ENCODE measurements around the gene OSBPL5.

The OSBPL5 gene

DNA sequence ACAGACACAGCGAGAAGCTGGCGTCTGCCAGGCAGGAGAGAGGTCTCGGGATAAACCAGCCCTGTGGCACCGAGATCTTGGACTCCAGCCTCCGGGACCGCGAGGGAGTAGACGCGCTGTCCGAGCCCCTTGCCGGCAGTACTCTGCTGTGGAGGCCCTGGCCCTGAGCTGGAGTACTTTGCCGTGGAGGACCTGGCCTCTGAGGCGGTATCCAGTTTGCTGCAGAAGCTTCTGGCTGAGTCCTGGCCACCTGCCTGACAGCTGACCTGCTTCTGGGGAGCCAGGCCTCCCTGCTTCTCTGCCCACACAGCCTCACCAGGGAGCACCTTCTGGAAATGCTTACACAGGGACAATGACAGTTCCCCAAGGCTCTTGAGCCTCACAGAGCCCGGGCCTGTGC, 76.3 kb downstream of the OSBPL5 start:
- H3K27ac ChIP-seq, result no peak overlapping the region
- H3K9me3 ChIP-seq, result no peaks in the 10 kb centered on the region
- no peaks in the 10 kb centered on the region for H3K27me3 ChIP-seq
- peaks cover 19 to 69% (median 47%) of the 10 kb centered on the region in 3 donors for H3K36me3 ChIP-seq
- H3K4me3 ChIP-seq, result no peak overlapping the region
- H3K4me1 ChIP-seq, result peaks cover 0 to 7% (median 0%) of the 10 kb centered on the region in 4 donors
- intact Hi-C loops (cut with DNase I; ENCODE audit: low total_unique reads), result no loop called here
- TF ChIP-seq, protein P1, sequence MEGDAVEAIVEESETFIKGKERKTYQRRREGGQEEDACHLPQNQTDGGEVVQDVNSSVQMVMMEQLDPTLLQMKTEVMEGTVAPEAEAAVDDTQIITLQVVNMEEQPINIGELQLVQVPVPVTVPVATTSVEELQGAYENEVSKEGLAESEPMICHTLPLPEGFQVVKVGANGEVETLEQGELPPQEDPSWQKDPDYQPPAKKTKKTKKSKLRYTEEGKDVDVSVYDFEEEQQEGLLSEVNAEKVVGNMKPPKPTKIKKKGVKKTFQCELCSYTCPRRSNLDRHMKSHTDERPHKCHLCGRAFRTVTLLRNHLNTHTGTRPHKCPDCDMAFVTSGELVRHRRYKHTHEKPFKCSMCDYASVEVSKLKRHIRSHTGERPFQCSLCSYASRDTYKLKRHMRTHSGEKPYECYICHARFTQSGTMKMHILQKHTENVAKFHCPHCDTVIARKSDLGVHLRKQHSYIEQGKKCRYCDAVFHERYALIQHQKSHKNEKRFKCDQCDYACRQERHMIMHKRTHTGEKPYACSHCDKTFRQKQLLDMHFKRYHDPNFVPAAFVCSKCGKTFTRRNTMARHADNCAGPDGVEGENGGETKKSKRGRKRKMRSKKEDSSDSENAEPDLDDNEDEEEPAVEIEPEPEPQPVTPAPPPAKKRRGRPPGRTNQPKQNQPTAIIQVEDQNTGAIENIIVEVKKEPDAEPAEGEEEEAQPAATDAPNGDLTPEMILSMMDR (IDR thresholded peaks at IDR 0.05), result no peak
- no peak for DNase-seq

DNA sequence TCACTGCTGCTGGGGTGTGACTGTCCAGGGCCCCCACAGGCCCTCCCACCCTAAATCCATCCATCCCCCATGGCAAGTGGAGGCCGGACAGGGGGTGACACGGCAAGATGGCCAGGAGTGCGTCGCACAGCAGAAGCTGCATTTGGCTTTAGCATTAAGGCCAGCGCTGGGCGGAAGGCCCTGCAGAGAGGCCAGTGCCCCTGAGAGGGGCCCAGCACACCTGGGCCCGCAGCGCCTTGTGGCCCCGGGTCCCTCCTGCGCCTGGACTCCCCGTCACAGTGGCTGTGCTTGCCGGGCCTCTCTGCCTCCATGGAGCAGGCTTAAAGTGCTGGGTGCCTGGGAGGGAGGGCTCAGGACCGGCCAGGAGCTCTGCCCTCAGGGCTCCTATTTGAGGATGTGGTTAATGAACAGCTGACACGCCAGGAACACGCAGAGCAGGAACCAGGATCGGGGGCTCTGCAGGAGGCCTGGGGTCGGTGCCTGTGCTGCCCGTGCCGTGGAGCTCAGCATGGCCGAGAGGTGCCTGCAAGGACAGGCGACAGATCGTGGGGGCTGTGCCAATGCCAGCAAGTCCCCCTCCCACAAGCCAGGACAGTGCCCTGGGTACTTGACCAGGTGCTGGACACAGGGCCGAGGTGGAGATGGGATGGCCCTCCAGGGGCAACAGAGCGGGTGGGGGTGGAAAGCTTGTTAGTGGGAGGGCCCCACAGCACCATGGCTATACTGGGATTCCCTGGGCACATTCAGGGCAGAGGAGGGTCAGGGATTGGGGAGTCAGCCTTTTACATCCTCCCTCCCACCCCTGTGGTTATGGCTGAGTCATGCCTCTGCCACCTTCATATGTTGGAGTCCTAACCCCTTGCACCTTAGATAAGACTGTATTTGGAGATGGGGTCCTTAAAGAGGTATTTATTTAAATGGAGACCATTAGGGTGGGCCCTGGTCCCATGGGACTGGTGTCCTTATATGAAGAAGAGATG, 77.0 kb downstream of the OSBPL5 start:
- peaks cover 19 to 62% (median 43%) of the 10 kb centered on the region in 3 donors for H3K36me3 ChIP-seq
- H3K4me1 ChIP-seq, result peaks cover 0 to 7% (median 0%) of the 10 kb centered on the region in 4 donors
- DNase-seq, result no peak
- intact Hi-C loops (cut with DNase I; ENCODE audit: low total_unique reads), result no loop called here
- peaks cover 0 to 5% of the 10 kb centered on the region in 2 donors for H3K27me3 ChIP-seq
- no peak overlapping the region for H3K27ac ChIP-seq
- TF ChIP-seq, protein P1 (IDR thresholded peaks at IDR 0.05), result no peak
- no peak overlapping the region for H3K4me3 ChIP-seq
- no peaks in the 10 kb centered on the region for H3K9me3 ChIP-seq

DNA sequence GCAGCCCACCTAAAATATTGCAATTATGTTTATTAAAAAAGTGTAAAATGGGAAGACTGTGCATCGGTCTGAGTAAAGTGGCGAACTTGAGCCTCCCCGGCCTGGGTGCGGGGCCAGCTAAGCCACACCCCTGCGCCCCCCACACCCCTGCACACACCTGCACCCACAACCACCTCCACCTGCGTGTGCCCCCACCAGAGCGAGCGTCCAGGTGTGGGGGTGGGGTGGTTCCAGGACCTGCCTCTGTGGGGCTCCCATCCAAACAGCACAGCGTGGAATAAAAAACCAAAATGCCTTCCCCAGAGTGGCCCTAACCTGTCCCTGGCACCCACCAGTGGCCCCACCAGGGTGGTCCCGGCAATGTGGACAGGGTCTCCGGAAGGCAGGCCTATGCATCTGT, 77.7 kb downstream of the OSBPL5 start:
- DNase-seq, result no peak
- Histone ChIP-seq H3K9me3 (no peaks in the 10 kb centered on the region), H3K4me1 (peaks cover 0 to 7% (median 0%) of the 10 kb centered on the region in 4 donors), H3K36me3 (peaks cover 19 to 54% (median 42%) of the 10 kb centered on the region in 3 donors), H3K27ac (no peak overlapping the region), H3K27me3 (peaks cover 0 to 8% of the 10 kb centered on the region in 2 donors), H3K4me3 (no peak overlapping the region)
- intact Hi-C loops (cut with DNase I; ENCODE audit: low total_unique reads), result no loop called here
- TF ChIP-seq, protein P1 (IDR thresholded peaks at IDR 0.05), result no peak

DNA sequence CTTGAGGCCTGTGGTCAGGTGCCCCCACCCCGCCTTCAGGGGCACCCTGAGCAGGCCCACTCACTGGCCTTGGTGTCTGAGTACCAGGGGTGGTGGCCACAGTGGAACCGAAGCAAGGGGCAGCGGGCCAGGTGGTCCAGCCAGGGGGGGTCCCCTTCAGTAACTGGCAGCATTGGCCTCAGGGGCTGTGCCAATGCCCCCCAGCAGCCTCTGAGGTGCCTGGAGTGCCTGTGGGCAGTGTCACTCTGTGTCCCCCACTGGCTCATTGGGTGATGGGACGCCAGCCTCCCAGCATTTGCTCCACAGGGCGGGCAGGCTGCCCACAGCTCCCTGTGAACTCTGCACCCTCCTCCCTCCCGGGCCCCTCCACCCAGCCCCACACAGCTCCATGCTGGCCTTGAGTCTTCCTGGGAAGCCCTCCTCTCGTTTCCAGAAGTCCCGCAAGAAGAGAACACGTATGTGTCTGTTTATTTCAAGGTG, 78.4 kb downstream of the OSBPL5 start:
- TF ChIP-seq, protein P1 (IDR thresholded peaks at IDR 0.05), result no peak
- Histone ChIP-seq H3K27ac (no peak overlapping the region), H3K4me3 (no peak overlapping the region), H3K27me3 (peaks cover 0 to 12% of the 10 kb centered on the region in 2 donors), H3K36me3 (peaks cover 19 to 48% (median 37%) of the 10 kb centered on the region in 3 donors), H3K4me1 (peaks cover 0 to 3% (median 0%) of the 10 kb centered on the region in 4 donors), H3K9me3 (no peaks in the 10 kb centered on the region)
- intact Hi-C loops (cut with DNase I; ENCODE audit: low total_unique reads), result no loop called here
- no peak for DNase-seq

DNA sequence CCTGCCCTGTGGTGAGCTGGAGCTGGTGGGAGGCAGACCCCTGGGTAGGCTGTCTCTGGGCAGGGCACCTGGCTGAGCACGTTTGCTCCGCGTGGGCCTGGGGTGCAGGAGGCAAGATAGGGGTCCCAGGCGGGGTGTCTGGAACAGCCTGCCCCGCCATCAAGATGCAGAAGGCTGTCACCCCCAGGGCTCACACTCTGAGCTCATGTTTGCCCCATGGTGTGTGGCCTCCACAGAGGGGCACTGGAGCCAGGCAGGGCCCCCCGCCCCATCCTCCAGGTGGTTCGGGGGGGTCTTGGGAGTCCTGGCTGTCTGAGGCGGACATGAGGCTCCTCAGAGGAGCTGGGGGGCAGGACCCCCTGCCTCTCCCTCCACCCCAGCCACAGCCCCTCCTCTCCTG, 79.0 kb downstream of the OSBPL5 start:
- no peak for DNase-seq
- no peak overlapping the region for H3K4me3 ChIP-seq
- intact Hi-C loops (cut with DNase I; ENCODE audit: low total_unique reads), result no loop called here
- no peaks in the 10 kb centered on the region for H3K9me3 ChIP-seq
- no peak overlapping the region for H3K27ac ChIP-seq
- peaks cover 0 to 12% of the 10 kb centered on the region in 2 donors for H3K27me3 ChIP-seq
- no peaks in the 10 kb centered on the region for H3K4me1 ChIP-seq
- TF ChIP-seq, protein P1 (IDR thresholded peaks at IDR 0.05), result no peak
- peaks cover 18 to 43% (median 33%) of the 10 kb centered on the region in 3 donors for H3K36me3 ChIP-seq

Data from tibial artery (tissue), 4 donors.